HCT116 (cell line): ENCODE data around the gene FBXL5. TPM values are rescaled to one million over a fixed set of nuclear protein-coding genes. Genes with fewer than 3 reads are reported as not detected.
A peak's percentile ranks its signal among the peaks of the same experiment; 100 is the strongest.

Source experiments
- ATAC-seq: fragments of 200-7000 bp; cut with Tn5 transposase; 2 replicates; pipeline ENCODE4 v1.9.1; 2020; ENCODE audit warnings: mild to moderate bottlenecking, moderate library complexity
- BruUV-seq: library from RNA; stranded (reverse); fragments of 400-500 nt; replicated peaks from 2 replicates; lab custom pipeline; 2021; lab: Mats Ljungman, UMichigan
- CTCF ChIA-PET: fragments of 300-600 bp; sonication (Branson Sonifier 250); formaldehyde crosslinking; loops from one replicate; lab custom pipeline; 2021; ENCODE audit warnings: antibody characterized with exemption; lab: Charles Lee
- POLR2A ChIA-PET: fragments of 300-600, 350-600 bp; sonication (Branson Sonifier 250); formaldehyde crosslinking; loops from one replicate; lab custom pipeline; 2021; ENCODE audit warnings: antibody characterized with exemption; lab: Charles Lee
- RAD21 ChIA-PET, 2 experiments: fragments of 300-600 bp; sonication (Branson Sonifier 250); formaldehyde crosslinking; loops; one replicate each; lab custom pipeline; 2023; ENCODE audit warnings: low total read pairs in 2 of 2; ENCODE audit not compliant: uncharacterized antibody in 2 of 2, unreplicated experiment in 2 of 2, low non-redundant PET in 1 of 2; lab: Charles Lee
- DNase-seq: peaks from one replicate; pipeline ENCODE4 v3.0.0-alpha.2; 2010; ENCODE audit warnings: low read depth, low spot score
- H2AFZ ChIP-seq: fragments of 200-600 bp; shearing (Covaris generic), sonication (generic); 2 replicates; pipeline ENCODE4 v1.6.1; 2017; ENCODE audit warnings: low read depth, mixed run types, mixed read lengths, antibody characterized with exemption, low read length; ENCODE audit not compliant: poor library complexity, severe bottlenecking
- H3K27ac ChIP-seq: 2 replicates; pipeline ENCODE4 v1.5.1; 2012; ENCODE audit warnings: low read depth, low read length
- H3K27me3 ChIP-seq: fragments of 200-600 bp; sonication (generic); 2 replicates; pipeline ENCODE4 v1.6.1; 2016; ENCODE audit warnings: mixed run types, low read length, mixed read lengths; ENCODE audit not compliant: insufficient read depth
- H3K36me3 ChIP-seq, 2 experiments: fragments of 200-500 bp in 1 of 2; fragments of 200-600 bp in 1 of 2; sonication (Bioruptor generic) in 1 of 2; sonication (generic) in 1 of 2; 2 replicates each; pipeline versions ENCODE4 v1.5.1 to v1.6.1; 2014 to 2016; ENCODE audit warnings: low read length in 2 of 2, inconsistent platforms in 1 of 2, mixed read lengths in 1 of 2, mixed run types in 1 of 2; ENCODE audit not compliant: insufficient read depth in 2 of 2, control insufficient read depth in 1 of 2
- H3K4me1 ChIP-seq, 2 experiments: fragments of 200-600 bp in 1 of 2; sonication (generic) in 1 of 2; 2 replicates each; pipeline versions ENCODE4 v1.5.1 to v1.6.1; 2012 to 2017; ENCODE audit warnings: low read length in 2 of 2, inconsistent platforms in 1 of 2, mild to moderate bottlenecking in 1 of 2, mixed read lengths in 1 of 2, mixed run types in 1 of 2, moderate library complexity in 1 of 2; ENCODE audit not compliant: insufficient read depth in 2 of 2, control insufficient read depth in 1 of 2
- H3K4me2 ChIP-seq: fragments of 200-600 bp; sonication (generic); 2 replicates; pipeline ENCODE4 v1.6.1; 2017; ENCODE audit warnings: mixed run types, low read length, mixed read lengths
- H3K4me3 ChIP-seq, 2 experiments: fragments of 200-600 bp in 1 of 2; sonication (generic) in 1 of 2; replicated peaks in 1 of 2; 2 replicates each; pipeline ENCODE4 v1.5.1; 2011 to 2016; ENCODE audit warnings: low read length in 2 of 2, control low read depth in 1 of 2, low read depth in 1 of 2, mild to moderate bottlenecking in 1 of 2, mixed read lengths in 1 of 2, mixed run types in 1 of 2
- H3K79me2 ChIP-seq: fragments of 200-600 bp; sonication (generic); 2 replicates; pipeline ENCODE4 v1.6.1; 2017; ENCODE audit warnings: mild to moderate bottlenecking, mixed run types, low read length, moderate library complexity, mixed read lengths; ENCODE audit not compliant: insufficient read depth
- H3K9ac ChIP-seq: fragments of 200-600 bp; sonication (generic); 2 replicates; pipeline ENCODE4 v1.6.1; 2016; ENCODE audit warnings: low read length, mixed read lengths
- H3K9me2 ChIP-seq: fragments of 200-600 bp; sonication (generic), shearing (Covaris generic); 2 replicates; pipeline ENCODE4 v1.6.1; 2017; ENCODE audit warnings: mixed run types, mild to moderate bottlenecking, moderate library complexity; ENCODE audit not compliant: insufficient read depth
- H3K9me3 ChIP-seq, 2 experiments: fragments of 200-500 bp in 1 of 2; fragments of 200-600 bp in 1 of 2; sonication (Bioruptor generic) in 1 of 2; sonication (generic) in 1 of 2; 2 replicates each; pipeline ENCODE4 v1.6.1; 2014 to 2017; ENCODE audit warnings: low read length in 2 of 2, mixed read lengths in 2 of 2, inconsistent platforms in 1 of 2, low read depth in 1 of 2, mild to moderate bottlenecking in 1 of 2, mixed run types in 1 of 2, moderate library complexity in 1 of 2; ENCODE audit not compliant: control insufficient read depth in 1 of 2, insufficient read depth in 1 of 2
- H4K20me1 ChIP-seq: fragments of 200-600 bp; sonication (generic), shearing (Covaris generic); 2 replicates; pipeline ENCODE4 v1.6.1; 2017; ENCODE audit warnings: mixed run types, mild to moderate bottlenecking, moderate library complexity; ENCODE audit not compliant: insufficient read depth
- CBX3 ChIP-seq: IDR thresholded peaks from 2 replicates; pipeline ENCODE4 v1.6.1; 2012; ENCODE audit warnings: low read depth
- ELF1 ChIP-seq: IDR thresholded peaks from 2 replicates; pipeline ENCODE4 v1.6.1; 2012; ENCODE audit warnings: low read depth, borderline replicate concordance
- FOSL1 ChIP-seq: IDR thresholded peaks from 2 replicates; pipeline ENCODE4 v1.6.1; 2012; ENCODE audit warnings: low read depth
- JUND ChIP-seq: IDR thresholded peaks from 2 replicates; pipeline ENCODE4 v1.6.1; 2012
- POLR2A ChIP-seq: IDR thresholded peaks from 2 replicates; pipeline ENCODE4 v1.7.0; 2011; ENCODE audit warnings: borderline replicate concordance; ENCODE audit not compliant: insufficient read depth, insufficient read length; ENCODE audit errors: extremely low read depth
- POLR2AphosphoS5 ChIP-seq: IDR thresholded peaks from 2 replicates; pipeline ENCODE4 v1.6.1; 2011; ENCODE audit warnings: mild to moderate bottlenecking, low read depth, low read length, moderate library complexity
- SIN3A ChIP-seq: IDR thresholded peaks from 2 replicates; pipeline ENCODE4 v1.6.1; 2012; ENCODE audit warnings: low read depth
- SP1 ChIP-seq: IDR thresholded peaks from 2 replicates; pipeline ENCODE4 v1.6.1; 2012; ENCODE audit warnings: low read depth
- SRF ChIP-seq: IDR thresholded peaks from 2 replicates; pipeline ENCODE4 v1.6.1; 2012; ENCODE audit warnings: low read depth
- YY1 ChIP-seq: IDR thresholded peaks from 2 replicates; pipeline ENCODE4 v1.6.1; 2011; ENCODE audit warnings: low read length, low read depth, moderate library complexity, mild to moderate bottlenecking; ENCODE audit not compliant: insufficient replicate concordance; ENCODE audit errors: extremely low read depth
- ZFX ChIP-seq: fragments of 450-650 bp; IDR thresholded peaks from 2 replicates; pipeline ENCODE4 v1.6.1; 2017
- intact Hi-C: fragments of 100-400 bp; cut with micrococcal nuclease; formaldehyde crosslinking; loops from 2 replicates; pipeline ENCODE4 v1.10.0; 2022
- total RNA-seq: library from RNA; stranded (reverse); gene quantifications from one replicate; pipeline ENCODE4 v1.2.1, GENCODE V29; 2021; ENCODE audit not compliant: unreplicated experiment
- TF ChIP-seq, protein P1 (sequence below): IDR thresholded peaks from 2 replicates; pipeline ENCODE4 v1.6.1; 2012; ENCODE audit warnings: low read depth
- TF ChIP-seq, protein P2 (sequence below): IDR thresholded peaks from 2 replicates; pipeline ENCODE4 v1.6.1; 2012

FBXL5 gene
- total RNA-seq, 1 experiment from 2014 or later = 20.6 TPM

- TF ChIP-seq, protein P1, sequence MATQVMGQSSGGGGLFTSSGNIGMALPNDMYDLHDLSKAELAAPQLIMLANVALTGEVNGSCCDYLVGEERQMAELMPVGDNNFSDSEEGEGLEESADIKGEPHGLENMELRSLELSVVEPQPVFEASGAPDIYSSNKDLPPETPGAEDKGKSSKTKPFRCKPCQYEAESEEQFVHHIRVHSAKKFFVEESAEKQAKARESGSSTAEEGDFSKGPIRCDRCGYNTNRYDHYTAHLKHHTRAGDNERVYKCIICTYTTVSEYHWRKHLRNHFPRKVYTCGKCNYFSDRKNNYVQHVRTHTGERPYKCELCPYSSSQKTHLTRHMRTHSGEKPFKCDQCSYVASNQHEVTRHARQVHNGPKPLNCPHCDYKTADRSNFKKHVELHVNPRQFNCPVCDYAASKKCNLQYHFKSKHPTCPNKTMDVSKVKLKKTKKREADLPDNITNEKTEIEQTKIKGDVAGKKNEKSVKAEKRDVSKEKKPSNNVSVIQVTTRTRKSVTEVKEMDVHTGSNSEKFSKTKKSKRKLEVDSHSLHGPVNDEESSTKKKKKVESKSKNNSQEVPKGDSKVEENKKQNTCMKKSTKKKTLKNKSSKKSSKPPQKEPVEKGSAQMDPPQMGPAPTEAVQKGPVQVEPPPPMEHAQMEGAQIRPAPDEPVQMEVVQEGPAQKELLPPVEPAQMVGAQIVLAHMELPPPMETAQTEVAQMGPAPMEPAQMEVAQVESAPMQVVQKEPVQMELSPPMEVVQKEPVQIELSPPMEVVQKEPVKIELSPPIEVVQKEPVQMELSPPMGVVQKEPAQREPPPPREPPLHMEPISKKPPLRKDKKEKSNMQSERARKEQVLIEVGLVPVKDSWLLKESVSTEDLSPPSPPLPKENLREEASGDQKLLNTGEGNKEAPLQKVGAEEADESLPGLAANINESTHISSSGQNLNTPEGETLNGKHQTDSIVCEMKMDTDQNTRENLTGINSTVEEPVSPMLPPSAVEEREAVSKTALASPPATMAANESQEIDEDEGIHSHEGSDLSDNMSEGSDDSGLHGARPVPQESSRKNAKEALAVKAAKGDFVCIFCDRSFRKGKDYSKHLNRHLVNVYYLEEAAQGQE = no peak
- no peak for TF ChIP-seq FOSL1
Observed at GRCh38 chr4:15681067-15681371, 25.9 kb upstream of the FBXL5 start (continued).

DNA sequence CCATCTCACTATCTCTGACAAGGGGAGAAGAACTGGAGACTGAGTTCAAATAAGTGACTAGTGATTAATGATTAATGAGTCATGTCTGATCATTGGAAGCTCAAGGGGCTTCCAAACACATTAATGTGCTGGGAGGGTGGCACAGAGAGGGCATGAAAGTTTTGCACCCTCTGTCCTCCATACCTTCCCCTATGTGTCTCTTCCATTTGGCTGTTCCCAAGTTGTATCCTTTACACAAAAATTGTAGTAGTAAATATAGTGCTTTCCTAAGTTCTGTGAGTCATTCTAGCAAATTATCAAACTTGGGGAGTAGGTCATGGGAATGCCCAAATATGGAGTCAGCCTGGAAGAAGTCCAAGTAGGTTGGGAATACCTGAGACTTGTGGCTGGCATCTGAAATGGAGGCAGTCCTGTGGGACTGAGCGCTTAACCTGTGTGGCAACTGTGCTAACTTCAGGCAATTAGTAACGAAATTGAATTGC, 22.4 kb upstream of the FBXL5 start:
- POLR2A ChIA-PET = no interaction called here
- Histone ChIP-seq H3K9ac (peak overlapping the region; percentile 29; the same call in 1 of the 2 replicates), H3K9me2 (no peaks in the 10 kb centered on the region), H3K4me3 (peak overlapping the region in 1 of 2 experiments; percentile 11; a peak in 1 of 4 replicates), H2AFZ (no peak overlapping the region), H3K27ac (peak overlapping the region; percentile 48; the same call in 1 of the 2 replicates), H3K79me2 (peaks cover 96% of the 10 kb centered on the region), H3K4me1 (peaks cover 22 to 47% of the 10 kb centered on the region in 2 experiments), H3K9me3 (no peaks in the 10 kb centered on the region), H3K4me2 (peak overlapping the region; percentile 74), H3K36me3 (no peaks in the 10 kb centered on the region), H4K20me1 (no peaks in the 10 kb centered on the region), H3K27me3 (no peaks in the 10 kb centered on the region)
- peak; percentile 82 for DNase-seq
- TF ChIP-seq POLR2A = no peak
- peak; percentile 23; the same call in 1 of the 2 replicates for TF ChIP-seq JUND
- TF ChIP-seq CBX3 = no peak
- TF ChIP-seq FOSL1 = peak; percentile 49; the same call in 1 of the 2 replicates
- TF ChIP-seq, protein P2, sequence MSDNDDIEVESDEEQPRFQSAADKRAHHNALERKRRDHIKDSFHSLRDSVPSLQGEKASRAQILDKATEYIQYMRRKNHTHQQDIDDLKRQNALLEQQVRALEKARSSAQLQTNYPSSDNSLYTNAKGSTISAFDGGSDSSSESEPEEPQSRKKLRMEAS = no peak
- TF ChIP-seq SP1 = 0 out of 2 replicates have a peak, but pooled peaks have one; percentile 16
- TF ChIP-seq ELF1 = no peak
- no peak for TF ChIP-seq ZFX
- peak; percentile 50; the same call in 1 of the 2 replicates for TF ChIP-seq POLR2AphosphoS5
- TF ChIP-seq YY1 = peak; percentile 77
- TF ChIP-seq SRF = peak; percentile 100
- TF ChIP-seq SIN3A = no peak
- RAD21 ChIA-PET = no interaction called here
- CTCF ChIA-PET = no interaction called here
- ATAC-seq = peak; percentile 28
- no TSS peak for BruUV-seq
- intact Hi-C loops = no loop called here
